ENCODE data around the gene SPATA32. TPM values are rescaled to one million over a fixed set of nuclear protein-coding genes. Genes with fewer than 3 reads are reported as not detected.

SPATA32 gene
- total RNA-seq, 4 donors from 2014 or later: 0.48 TPM; not detected in 3

GRCh38 chr17:45246338-45246737 is 15.6 kb downstream of the SPATA32 start:
- Histone ChIP-seq H3K36me3 (no peaks in the 10 kb centered on the region), H3K9me3 (no peaks in the 10 kb centered on the region), H3K4me1 (peaks cover 11 to 30% (median 17%) of the 10 kb centered on the region in 4 donors), H3K27me3 (peaks cover 10% of the 10 kb centered on the region), H3K4me3 (no peak overlapping the region), H3K27ac (no peak overlapping the region)
- WGBS, 2 donors (ENCODE audit: low coverage in 1 of 2): 66 to 78% methylated on average over 4 to 8 of the region's 8 CpGs
- DNase-seq: no peak
- TF ChIP-seq EP300 (IDR thresholded peaks at IDR 0.05; ENCODE audit: low read depth): no peak
- no peak for TF ChIP-seq POLR2A (IDR thresholded peaks at IDR 0.05)
- no peak for TF ChIP-seq POLR2AphosphoS5 (IDR thresholded peaks at IDR 0.05)
- TF ChIP-seq, protein P1, sequence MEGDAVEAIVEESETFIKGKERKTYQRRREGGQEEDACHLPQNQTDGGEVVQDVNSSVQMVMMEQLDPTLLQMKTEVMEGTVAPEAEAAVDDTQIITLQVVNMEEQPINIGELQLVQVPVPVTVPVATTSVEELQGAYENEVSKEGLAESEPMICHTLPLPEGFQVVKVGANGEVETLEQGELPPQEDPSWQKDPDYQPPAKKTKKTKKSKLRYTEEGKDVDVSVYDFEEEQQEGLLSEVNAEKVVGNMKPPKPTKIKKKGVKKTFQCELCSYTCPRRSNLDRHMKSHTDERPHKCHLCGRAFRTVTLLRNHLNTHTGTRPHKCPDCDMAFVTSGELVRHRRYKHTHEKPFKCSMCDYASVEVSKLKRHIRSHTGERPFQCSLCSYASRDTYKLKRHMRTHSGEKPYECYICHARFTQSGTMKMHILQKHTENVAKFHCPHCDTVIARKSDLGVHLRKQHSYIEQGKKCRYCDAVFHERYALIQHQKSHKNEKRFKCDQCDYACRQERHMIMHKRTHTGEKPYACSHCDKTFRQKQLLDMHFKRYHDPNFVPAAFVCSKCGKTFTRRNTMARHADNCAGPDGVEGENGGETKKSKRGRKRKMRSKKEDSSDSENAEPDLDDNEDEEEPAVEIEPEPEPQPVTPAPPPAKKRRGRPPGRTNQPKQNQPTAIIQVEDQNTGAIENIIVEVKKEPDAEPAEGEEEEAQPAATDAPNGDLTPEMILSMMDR (IDR thresholded peaks at IDR 0.05): no peak
- intact Hi-C loops (cut with DNase I; ENCODE audit: low total_unique reads): no loop called here
- in situ Hi-C loops (cut with MboI; ENCODE audit: low pct_ligation_motif_present in 1 of 4, low pct_unique_long_range_greater_than_20kb in 1 of 4, low sequenced_read_pairs in 3 of 4): no loop called here

- no peak for DNase-seq
- intact Hi-C loops (cut with DNase I; ENCODE audit: low total_unique reads): no loop called here
Observed at GRCh38 chr17:45244725-45245656, 16.9 kb downstream of the SPATA32 start.

DNA sequence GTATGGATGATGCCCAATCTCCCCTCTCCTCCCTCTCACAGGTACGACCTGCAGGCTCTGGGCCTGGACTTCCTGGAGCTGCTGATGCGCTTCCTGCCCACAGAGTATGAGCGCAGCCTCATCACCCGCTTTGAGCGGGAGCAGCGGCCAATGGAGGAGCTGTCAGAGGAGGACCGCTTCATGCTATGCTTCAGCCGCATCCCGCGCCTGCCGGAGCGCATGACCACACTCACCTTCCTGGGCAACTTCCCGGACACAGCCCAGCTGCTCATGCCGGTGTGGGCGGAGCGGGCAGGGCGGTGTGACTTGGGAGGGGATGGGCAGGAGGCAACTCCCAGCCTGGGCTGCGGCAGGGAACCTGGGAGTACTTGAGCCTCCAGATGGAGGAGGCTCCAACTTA is 18.1 kb downstream of the SPATA32 start:
- in situ Hi-C loops (cut with MboI; ENCODE audit: low pct_ligation_motif_present in 1 of 4, low pct_unique_long_range_greater_than_20kb in 1 of 4, low sequenced_read_pairs in 3 of 4): no loop called here
- 67% methylated on average over 18 of the region's 18 CpGs; no CpG with 5 or more reads in 1 of the 2 donors for WGBS, 2 donors (ENCODE audit: low coverage in 1 of 2)
- intact Hi-C loops (cut with DNase I; ENCODE audit: low total_unique reads): no loop called here
- Histone ChIP-seq H3K36me3 (no peaks in the 10 kb centered on the region), H3K27me3 (peaks cover 28% of the 10 kb centered on the region), H3K4me3 (no peak overlapping the region), H3K27ac (peak overlapping the region in 1 of 4 donors; percentile 11), H3K4me1 (peaks cover 12 to 31% (median 21%) of the 10 kb centered on the region in 4 donors), H3K9me3 (no peaks in the 10 kb centered on the region)
- TF ChIP-seq POLR2AphosphoS5 (IDR thresholded peaks at IDR 0.05) (peak; percentile 34 to 37 (median 35)), EP300 (IDR thresholded peaks at IDR 0.05; ENCODE audit: low read depth) (no peak)
- DNase-seq: peak; percentile 82

More at GRCh38 chr17:45244725-45245656, 16.9 kb downstream of the SPATA32 start:
- Histone ChIP-seq H3K9me3 (no peaks in the 10 kb centered on the region), H3K27me3 (peaks cover 24% of the 10 kb centered on the region), H3K4me3 (no peak overlapping the region), H3K27ac (no peak overlapping the region), H3K36me3 (no peaks in the 10 kb centered on the region), H3K4me1 (peaks cover 12 to 34% (median 21%) of the 10 kb centered on the region in 4 donors)
- TF ChIP-seq EP300 (IDR thresholded peaks at IDR 0.05; ENCODE audit: low read depth) (no peak), POLR2AphosphoS5 (IDR thresholded peaks at IDR 0.05) (no peak), POLR2A (IDR thresholded peaks at IDR 0.05) (no peak)
- TF ChIP-seq, protein P1 (IDR thresholded peaks at IDR 0.05): no peak
- 96% methylated on average over 21 of the region's 21 CpGs; no CpG with 5 or more reads in 1 of the 2 donors for WGBS, 2 donors (ENCODE audit: low coverage in 1 of 2)
- in situ Hi-C loops (cut with MboI; ENCODE audit: low pct_ligation_motif_present in 1 of 4, low pct_unique_long_range_greater_than_20kb in 1 of 4, low sequenced_read_pairs in 3 of 4): no loop called here

DNA sequence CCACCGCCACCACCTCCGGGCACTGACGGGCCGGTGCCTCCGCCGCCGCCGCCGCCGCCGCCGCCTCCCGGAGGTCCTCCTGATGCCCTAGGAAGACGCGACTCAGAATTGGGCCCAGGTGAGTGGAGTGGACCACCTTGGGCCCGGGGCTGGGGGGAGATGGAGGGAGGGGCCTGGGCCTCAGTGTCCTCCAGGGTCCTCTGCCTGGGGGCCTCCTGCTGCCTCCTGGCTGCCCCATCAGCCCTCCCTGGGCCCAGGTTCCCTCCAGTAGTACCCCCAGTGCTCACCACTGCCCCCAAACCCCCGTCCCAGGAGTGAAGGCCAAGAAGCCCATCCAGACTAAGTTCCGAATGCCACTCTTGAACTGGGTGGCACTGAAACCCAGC is 19.9 kb downstream of the SPATA32 start:
- no peaks in the 10 kb centered on the region for H3K9me3 ChIP-seq
- peak overlapping the region in 1 of 4 donors; percentile 8 for H3K4me3 ChIP-seq
- in situ Hi-C loops (cut with MboI; ENCODE audit: low pct_ligation_motif_present in 1 of 4, low pct_unique_long_range_greater_than_20kb in 1 of 4, low sequenced_read_pairs in 3 of 4): no loop called here
- no peaks in the 10 kb centered on the region for H3K36me3 ChIP-seq
- TF ChIP-seq POLR2A (IDR thresholded peaks at IDR 0.05) (no peak), POLR2AphosphoS5 (IDR thresholded peaks at IDR 0.05) (no peak), EP300 (IDR thresholded peaks at IDR 0.05; ENCODE audit: low read depth) (no peak)
- TF ChIP-seq, protein P1 (IDR thresholded peaks at IDR 0.05): no peak
- DNase-seq: no peak
- H3K27ac ChIP-seq: no peak overlapping the region
- H3K27me3 ChIP-seq: peaks cover 28% of the 10 kb centered on the region
- peaks cover 12 to 20% (median 16%) of the 10 kb centered on the region in 4 donors for H3K4me1 ChIP-seq
- intact Hi-C loops (cut with DNase I; ENCODE audit: low total_unique reads): no loop called here
- 14% methylated on average over 12 of the region's 18 CpGs; no CpG with 5 or more reads in 1 of the 2 donors for WGBS, 2 donors (ENCODE audit: low coverage in 1 of 2)

All from transverse colon (tissue), 4 donors.